SK-N-SH treated with all-trans-retinoic acid at 6 μM for 48 hours (cell line): ENCODE measurements around the gene SCN4A.

Experiments used
- ATAC-seq: fragments of 200-7000 bp; cut with Tn5 transposase; 3 replicates; pipeline ENCODE4 v1.9.1; 2020; ENCODE audit warnings: mild to moderate bottlenecking, moderate library complexity
- ARNTL ChIP-seq: fragments of 450-650 bp; formaldehyde crosslinking; IDR thresholded peaks from 2 replicates; pipeline ENCODE4 v1.5.0; 2020; ENCODE audit warnings: low read depth, mild to moderate bottlenecking, moderate library complexity, borderline replicate concordance
- BACH2 ChIP-seq: fragments of 250-450 bp; sonication (Bioruptor Pico); IDR thresholded peaks from 2 replicates; pipeline ENCODE4 v1.9.0; 2021; ENCODE audit warnings: mild to moderate bottlenecking, borderline replicate concordance
- CSDC2 ChIP-seq: fragments of 250-450 bp; sonication (Bioruptor Pico); IDR thresholded peaks from 2 replicates; pipeline ENCODE4 v1.5.0; 2020; ENCODE audit warnings: mild to moderate bottlenecking, moderate library complexity
- ESRRG ChIP-seq: fragments of 250-450 bp; sonication (Bioruptor Pico); IDR thresholded peaks from 2 replicates; pipeline ENCODE4 v1.6.1; 2021; ENCODE audit warnings: mild to moderate bottlenecking
- GLIS3 ChIP-seq: fragments of 250-450 bp; sonication (Bioruptor Pico); IDR thresholded peaks from 2 replicates; pipeline ENCODE4 v1.5.0; 2020; ENCODE audit warnings: mild to moderate bottlenecking, moderate library complexity
- ISL1 ChIP-seq: fragments of 250-450 bp; sonication (Bioruptor Pico); IDR thresholded peaks from 2 replicates; pipeline ENCODE4 v2.1.2; 2022; ENCODE audit warnings: mild to moderate bottlenecking, moderate library complexity
- PATZ1 ChIP-seq: fragments of 250-450 bp; sonication (Bioruptor Pico); IDR thresholded peaks from 2 replicates; pipeline ENCODE4 v1.8.0; 2020; ENCODE audit warnings: mild to moderate bottlenecking, moderate library complexity, borderline replicate concordance
- POU6F1 ChIP-seq: fragments of 250-450 bp; sonication (Bioruptor Pico); IDR thresholded peaks from 2 replicates; pipeline ENCODE4 v1.8.0; 2021; ENCODE audit warnings: low read depth, mild to moderate bottlenecking, moderate library complexity, borderline replicate concordance
- PPARA ChIP-seq: fragments of 250-450 bp; sonication (Bioruptor Pico); IDR thresholded peaks from 2 replicates; pipeline ENCODE4 v1.5.0; 2020; ENCODE audit warnings: mild to moderate bottlenecking, borderline replicate concordance
- RARB ChIP-seq: fragments of 250-450 bp; sonication (Bioruptor Pico); IDR thresholded peaks from 2 replicates; pipeline ENCODE4 v1.8.0; 2021; ENCODE audit warnings: mild to moderate bottlenecking, moderate library complexity
- SNAI2 ChIP-seq: fragments of 250-450 bp; sonication (Bioruptor Pico); IDR thresholded peaks from 2 replicates; pipeline ENCODE4 v1.5.0; 2020; ENCODE audit warnings: mild to moderate bottlenecking, moderate library complexity
- TCF4 ChIP-seq: fragments of 250-450 bp; sonication (Bioruptor Pico); IDR thresholded peaks from 2 replicates; pipeline ENCODE4 v1.8.0; 2021; ENCODE audit warnings: mild to moderate bottlenecking, moderate library complexity, borderline replicate concordance
- TOX ChIP-seq: fragments of 250-450 bp; sonication (Bioruptor Pico); IDR thresholded peaks from 2 replicates; pipeline ENCODE4 v1.8.0; 2021; ENCODE audit warnings: mild to moderate bottlenecking, moderate library complexity, borderline replicate concordance
- ZC3H10 ChIP-seq: fragments of 250-450 bp; sonication (Bioruptor Pico); IDR thresholded peaks from 2 replicates; pipeline ENCODE4 v1.5.1; 2021; ENCODE audit warnings: mild to moderate bottlenecking, moderate library complexity
- ZFP30 ChIP-seq: fragments of 450-650 bp; formaldehyde crosslinking; IDR thresholded peaks from 2 replicates; pipeline ENCODE4 v1.5.0; 2022; ENCODE audit warnings: mild to moderate bottlenecking, moderate library complexity
- ZNF565 ChIP-seq: fragments of 450-650 bp; formaldehyde crosslinking; conservative IDR thresholded peaks from 2 replicates; pipeline ENCODE4 v1.5.0; 2020; ENCODE audit warnings: low read depth, mild to moderate bottlenecking, moderate library complexity
- ZNF70 ChIP-seq: fragments of 450-650 bp; formaldehyde crosslinking; IDR thresholded peaks from 2 replicates; pipeline ENCODE4 v1.5.0; 2020; ENCODE audit warnings: mild to moderate bottlenecking, moderate library complexity
- ZNF8 ChIP-seq: fragments of 450-650 bp; formaldehyde crosslinking; IDR thresholded peaks from 2 replicates; pipeline ENCODE4 v1.5.0; 2020; ENCODE audit warnings: mild to moderate bottlenecking, moderate library complexity
- TF ChIP-seq, protein P1 (sequence below): fragments of 250-450 bp; sonication (Bioruptor Pico); IDR thresholded peaks from 2 replicates; pipeline ENCODE4 v1.5.0; 2020; ENCODE audit warnings: mild to moderate bottlenecking, moderate library complexity

Gene SCN4A

DNA sequence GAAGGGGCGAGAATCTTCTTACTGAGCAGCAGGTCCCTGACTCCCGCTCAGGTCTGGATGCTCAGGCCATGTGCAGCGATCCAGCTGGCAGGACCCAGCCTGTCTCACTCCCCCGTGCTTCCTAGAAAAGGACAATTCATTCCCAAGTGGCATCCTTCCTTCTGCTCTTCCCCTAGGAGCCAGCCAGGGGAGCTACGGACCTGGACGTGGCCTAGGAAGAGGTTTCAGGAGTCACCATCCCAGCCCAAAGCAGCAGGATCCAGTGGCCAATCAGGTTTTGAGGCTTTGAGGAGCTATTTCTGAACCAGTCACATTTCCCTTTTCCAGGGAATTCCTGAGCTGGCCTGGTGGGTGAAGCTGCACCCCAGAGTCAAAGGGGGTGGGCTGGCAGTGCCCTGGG, 32.8 kb downstream of the SCN4A start:
- TF ChIP-seq POU6F1 (CRISPR knock-in tag) (no peak), ARNTL (CRISPR knock-in tag) (no peak), TCF4 (no peak)
- TF ChIP-seq, protein P1, sequence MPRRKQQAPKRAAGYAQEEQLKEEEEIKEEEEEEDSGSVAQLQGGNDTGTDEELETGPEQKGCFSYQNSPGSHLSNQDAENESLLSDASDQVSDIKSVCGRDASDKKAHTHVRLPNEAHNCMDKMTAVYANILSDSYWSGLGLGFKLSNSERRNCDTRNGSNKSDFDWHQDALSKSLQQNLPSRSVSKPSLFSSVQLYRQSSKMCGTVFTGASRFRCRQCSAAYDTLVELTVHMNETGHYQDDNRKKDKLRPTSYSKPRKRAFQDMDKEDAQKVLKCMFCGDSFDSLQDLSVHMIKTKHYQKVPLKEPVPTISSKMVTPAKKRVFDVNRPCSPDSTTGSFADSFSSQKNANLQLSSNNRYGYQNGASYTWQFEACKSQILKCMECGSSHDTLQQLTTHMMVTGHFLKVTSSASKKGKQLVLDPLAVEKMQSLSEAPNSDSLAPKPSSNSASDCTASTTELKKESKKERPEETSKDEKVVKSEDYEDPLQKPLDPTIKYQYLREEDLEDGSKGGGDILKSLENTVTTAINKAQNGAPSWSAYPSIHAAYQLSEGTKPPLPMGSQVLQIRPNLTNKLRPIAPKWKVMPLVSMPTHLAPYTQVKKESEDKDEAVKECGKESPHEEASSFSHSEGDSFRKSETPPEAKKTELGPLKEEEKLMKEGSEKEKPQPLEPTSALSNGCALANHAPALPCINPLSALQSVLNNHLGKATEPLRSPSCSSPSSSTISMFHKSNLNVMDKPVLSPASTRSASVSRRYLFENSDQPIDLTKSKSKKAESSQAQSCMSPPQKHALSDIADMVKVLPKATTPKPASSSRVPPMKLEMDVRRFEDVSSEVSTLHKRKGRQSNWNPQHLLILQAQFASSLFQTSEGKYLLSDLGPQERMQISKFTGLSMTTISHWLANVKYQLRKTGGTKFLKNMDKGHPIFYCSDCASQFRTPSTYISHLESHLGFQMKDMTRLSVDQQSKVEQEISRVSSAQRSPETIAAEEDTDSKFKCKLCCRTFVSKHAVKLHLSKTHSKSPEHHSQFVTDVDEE (CRISPR knock-in tag): no peak
- ATAC-seq: no peak; the same call in 2 of the 3 replicates

GRCh38 chr17:63939401-63939800, 33.3 kb downstream of the SCN4A start:
- no peak; the same call in 2 of the 3 replicates for ATAC-seq
- no peak for TF ChIP-seq BACH2 (CRISPR knock-in tag)
- TF ChIP-seq ESRRG (CRISPR knock-in tag): no peak
- no peak for TF ChIP-seq TCF4
- no peak for TF ChIP-seq ISL1 (CRISPR knock-in tag)
- TF ChIP-seq, all 23 proteins: peak for 0

- TF ChIP-seq ZC3H10 (CRISPR knock-in tag) (no peak), ZNF565 (no peak), RARB (CRISPR knock-in tag) (no peak), POU6F1 (CRISPR knock-in tag) (no peak), BACH2 (CRISPR knock-in tag) (no peak), GLIS3 (no peak), ZNF8 (CRISPR knock-in tag) (no peak), SNAI2 (CRISPR knock-in tag) (no peak), ARNTL (CRISPR knock-in tag) (no peak), CSDC2 (CRISPR knock-in tag) (no peak), PPARA (no peak), TCF4 (no peak), ZFP30 (CRISPR knock-in tag) (no peak), TOX (CRISPR knock-in tag) (no peak), PATZ1 (no peak), ZNF70 (CRISPR knock-in tag) (no peak)
- TF ChIP-seq, protein P1 (CRISPR knock-in tag): no peak
- no peak for ATAC-seq
Observed at GRCh38 chr17:63937920-63938319, 34.8 kb downstream of the SCN4A start.
